Measurements from ENCODE around the gene ARID1B.
A peak's percentile ranks its signal among the peaks of the same experiment; 100 is the strongest.
"Not testable (repeated sequence)": the region's sequence is repeated elsewhere in the genome, so short reads cannot be mapped to it uniquely, and the experiment has no call there.

The ARID1B gene

GRCh38 chr6:157024745-157025144 lies 247.6 kb downstream of the ARID1B start:
- DNase-seq (ENCODE audit: low read depth) = no peak

GRCh38 chr6:157025437-157025836 lies 248.3 kb downstream of the ARID1B start:
- DNase-seq (ENCODE audit: low read depth) = no peak

- DNase-seq (ENCODE audit: low read depth) = no peak
These were observed 253.0 kb downstream of the ARID1B start for GRCh38 chr6:157029980-157030690.

DNA sequence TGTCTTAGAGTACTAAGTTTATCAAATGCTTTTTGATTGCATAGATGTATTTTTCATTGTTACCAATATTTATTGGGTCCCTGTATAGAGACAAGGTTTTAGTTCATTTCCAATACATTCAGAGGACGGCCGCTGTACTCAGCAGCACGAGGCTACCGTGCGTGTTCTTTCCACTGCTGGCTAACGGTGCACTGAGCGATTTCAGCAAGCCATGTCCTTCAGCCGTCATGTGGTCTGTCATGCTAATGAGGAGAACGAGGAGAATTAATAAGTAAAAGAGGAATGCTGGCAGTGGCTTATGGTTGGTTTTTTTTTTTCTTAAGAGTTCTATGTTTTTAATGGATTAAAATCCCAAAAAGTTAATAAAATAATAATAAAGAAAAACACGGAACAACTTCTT lies 253.6 kb downstream of the ARID1B start:
- no peak for DNase-seq (ENCODE audit: low read depth)

DNA sequence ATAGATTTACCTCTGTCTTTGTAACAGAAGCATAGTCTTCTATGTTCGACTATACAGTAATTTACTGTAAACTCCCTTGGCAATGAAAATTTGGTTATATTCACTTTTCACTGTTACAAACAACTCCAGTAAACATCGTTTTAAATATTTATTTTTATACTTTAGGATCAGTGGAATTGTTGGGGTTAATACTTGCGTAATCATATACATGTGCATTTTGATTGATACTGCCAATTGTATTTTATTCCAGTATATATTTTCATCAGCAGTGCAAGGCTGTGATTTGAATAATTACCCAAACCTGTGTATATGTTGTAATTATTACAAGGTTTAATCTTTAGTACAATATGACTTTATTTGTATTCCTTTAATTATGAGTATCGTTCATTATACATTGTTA lies 255.7 kb downstream of the ARID1B start:
- no peak for DNase-seq (ENCODE audit: low read depth)

DNA sequence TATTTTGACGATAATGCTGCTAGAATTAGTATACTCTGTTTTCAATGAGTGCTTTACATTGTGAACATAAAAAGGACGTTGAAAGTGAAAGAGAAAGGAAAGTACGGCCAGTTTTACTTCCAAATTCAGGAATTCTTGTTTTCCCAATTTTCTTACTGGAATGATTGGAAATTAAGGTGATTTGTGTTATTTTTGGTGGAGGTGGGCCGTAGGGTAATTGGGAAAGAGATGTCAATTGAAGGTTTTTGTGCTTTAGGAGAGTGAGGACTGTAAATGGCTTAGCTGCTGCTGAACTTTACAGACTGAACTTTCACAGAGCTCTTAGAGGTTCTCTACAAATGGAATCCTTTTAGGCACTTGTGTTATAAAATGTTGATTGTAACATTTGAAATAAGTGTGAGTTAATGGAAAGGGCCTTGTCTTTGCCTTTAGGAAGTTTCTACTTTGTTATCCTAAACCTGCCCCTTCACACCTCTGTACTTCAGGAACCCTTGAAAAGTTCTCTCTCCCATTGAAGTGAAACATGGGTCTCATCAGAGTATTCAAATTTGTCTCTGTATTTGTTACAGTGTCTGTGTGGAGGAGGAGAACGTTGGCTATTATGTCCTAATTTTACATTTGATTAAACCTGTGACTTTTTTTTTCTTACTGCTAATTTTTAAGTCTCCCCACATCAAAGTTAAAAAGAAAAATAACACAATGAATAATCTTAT lies 256.4 kb downstream of the ARID1B start:
- no peak for DNase-seq (ENCODE audit: low read depth)

- DNase-seq (ENCODE audit: low read depth) = no peak
These were observed 257.5 kb downstream of the ARID1B start for GRCh38 chr6:157034436-157035230.

GRCh38 chr6:157035546-157035945 lies 258.4 kb downstream of the ARID1B start:
- no peak for DNase-seq (ENCODE audit: low read depth)

- DNase-seq (ENCODE audit: low read depth) = peak; percentile 43
These were observed 259.1 kb downstream of the ARID1B start for GRCh38 chr6:157036245-157036711.

DNA sequence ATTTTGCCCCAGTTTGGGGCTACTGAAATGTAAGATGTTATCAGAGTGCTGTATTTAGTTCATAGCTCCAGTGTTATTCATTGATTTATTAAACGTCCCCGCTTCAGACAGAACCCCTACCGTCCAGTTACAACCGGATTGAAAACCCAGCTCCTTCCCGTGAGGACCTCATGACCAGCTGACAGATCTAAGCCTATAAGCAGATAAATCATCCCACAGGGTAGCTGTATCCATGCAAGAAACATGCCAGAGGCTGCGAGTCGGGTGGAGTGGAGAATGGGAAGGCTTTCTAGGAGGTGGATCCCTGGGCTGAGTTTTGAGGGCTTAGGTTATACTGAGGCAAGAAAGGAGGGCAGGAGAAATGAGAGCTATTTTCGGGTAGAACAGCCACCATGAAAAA lies 260.0 kb downstream of the ARID1B start:
- DNase-seq (ENCODE audit: low read depth) = no peak

- DNase-seq (ENCODE audit: low read depth) = no peak
These were observed 261.4 kb downstream of the ARID1B start for GRCh38 chr6:157038610-157039009.

- DNase-seq (ENCODE audit: low read depth) = not testable (repeated sequence)
These were observed 262.5 kb downstream of the ARID1B start for GRCh38 chr6:157039639-157040038.

DNA sequence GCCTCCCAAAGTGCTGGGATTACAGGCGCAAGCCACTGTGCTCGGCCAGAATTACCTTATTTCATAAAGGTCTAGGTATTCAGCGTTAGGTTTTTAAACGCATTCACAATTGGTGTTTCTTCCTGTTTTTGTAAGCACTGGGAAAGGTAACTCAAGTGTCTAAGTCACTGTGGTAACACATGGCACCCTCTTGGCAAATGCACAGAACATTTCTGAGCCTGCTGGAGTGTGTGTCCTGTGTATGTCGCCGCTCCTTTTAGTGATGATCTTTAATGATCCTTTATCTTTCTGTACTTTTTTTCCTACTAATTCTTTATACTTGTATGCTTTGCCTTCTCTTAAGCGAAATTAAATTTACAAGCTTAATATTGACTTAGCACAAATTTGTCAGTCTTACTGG lies 263.0 kb downstream of the ARID1B start:
- DNase-seq (ENCODE audit: low read depth) = no peak

DNA sequence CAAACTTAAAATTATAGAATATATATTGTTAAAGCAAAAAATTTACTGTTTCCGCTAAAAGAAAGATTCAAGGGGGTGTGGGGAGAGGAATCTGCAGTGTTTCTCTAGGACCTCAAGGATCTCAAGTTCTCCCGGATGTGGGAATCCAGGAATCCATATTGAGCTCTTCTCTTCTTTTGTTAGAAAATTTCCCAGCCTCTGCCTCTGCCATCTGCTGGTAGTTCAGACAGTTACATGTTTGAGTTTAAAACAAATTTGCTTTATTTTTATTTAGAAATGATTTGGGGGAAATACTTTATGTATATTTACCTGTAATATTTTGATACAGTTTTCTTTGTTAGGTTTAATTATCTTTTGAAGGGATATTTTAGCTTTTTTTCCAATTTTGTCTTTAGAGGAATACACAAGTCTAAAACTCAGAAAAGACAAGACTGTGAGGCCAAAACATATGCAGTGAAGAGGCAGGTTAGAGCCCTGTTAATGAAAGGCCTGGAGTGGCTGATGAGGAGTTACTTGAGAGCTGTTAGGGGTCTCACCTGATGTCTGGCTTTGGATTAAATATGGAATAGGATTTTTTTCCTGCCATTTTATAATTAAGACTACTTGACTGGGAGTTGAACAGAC lies 268.8 kb downstream of the ARID1B start:
- peak; percentile 49 for DNase-seq (ENCODE audit: low read depth)

- no peak for DNase-seq (ENCODE audit: low read depth)
These were observed 269.6 kb downstream of the ARID1B start for GRCh38 chr6:157046776-157047175.

DNA sequence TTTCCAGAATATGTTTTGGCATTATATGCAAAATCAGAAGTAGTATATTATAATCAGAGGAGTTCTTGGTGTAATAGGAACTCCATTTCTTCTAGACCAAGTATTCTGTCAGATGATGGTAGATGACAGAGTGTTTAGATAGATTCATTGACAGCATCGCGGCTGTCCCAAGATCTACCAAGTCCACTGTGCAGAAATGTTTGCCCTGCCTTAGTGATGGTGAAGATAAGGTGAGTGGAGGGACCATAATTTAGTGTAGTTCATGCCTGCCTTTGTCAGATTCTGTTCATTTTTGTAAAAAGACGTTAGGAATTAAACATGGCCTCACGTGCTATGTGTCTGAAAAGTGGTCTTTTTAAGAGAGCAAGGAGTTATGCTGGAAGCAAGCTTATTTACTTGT lies 270.1 kb downstream of the ARID1B start:
- DNase-seq (ENCODE audit: low read depth) = no peak

DNA sequence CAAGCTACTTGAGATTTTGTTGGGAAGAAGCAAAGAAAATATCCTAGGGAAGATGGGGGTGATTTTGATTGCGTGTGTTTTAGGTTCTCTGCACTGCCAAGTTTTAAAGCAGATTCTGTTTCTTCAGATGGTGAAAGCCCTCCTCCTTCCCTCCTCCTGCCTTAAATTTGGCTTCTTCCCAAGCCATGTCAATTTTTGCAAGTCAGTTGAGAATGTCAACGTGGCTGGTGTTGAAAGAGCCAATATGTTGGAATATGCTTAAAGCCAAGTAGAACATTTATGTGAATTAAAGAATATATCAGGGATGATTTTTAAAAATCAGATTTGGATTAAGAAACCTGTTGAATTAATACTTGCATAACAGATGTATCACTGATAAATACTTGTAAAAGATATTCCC lies 270.8 kb downstream of the ARID1B start:
- DNase-seq (ENCODE audit: low read depth) = peak; percentile 48

GRCh38 chr6:157049133-157049532 lies 272.0 kb downstream of the ARID1B start:
- no peak for DNase-seq (ENCODE audit: low read depth)

DNA sequence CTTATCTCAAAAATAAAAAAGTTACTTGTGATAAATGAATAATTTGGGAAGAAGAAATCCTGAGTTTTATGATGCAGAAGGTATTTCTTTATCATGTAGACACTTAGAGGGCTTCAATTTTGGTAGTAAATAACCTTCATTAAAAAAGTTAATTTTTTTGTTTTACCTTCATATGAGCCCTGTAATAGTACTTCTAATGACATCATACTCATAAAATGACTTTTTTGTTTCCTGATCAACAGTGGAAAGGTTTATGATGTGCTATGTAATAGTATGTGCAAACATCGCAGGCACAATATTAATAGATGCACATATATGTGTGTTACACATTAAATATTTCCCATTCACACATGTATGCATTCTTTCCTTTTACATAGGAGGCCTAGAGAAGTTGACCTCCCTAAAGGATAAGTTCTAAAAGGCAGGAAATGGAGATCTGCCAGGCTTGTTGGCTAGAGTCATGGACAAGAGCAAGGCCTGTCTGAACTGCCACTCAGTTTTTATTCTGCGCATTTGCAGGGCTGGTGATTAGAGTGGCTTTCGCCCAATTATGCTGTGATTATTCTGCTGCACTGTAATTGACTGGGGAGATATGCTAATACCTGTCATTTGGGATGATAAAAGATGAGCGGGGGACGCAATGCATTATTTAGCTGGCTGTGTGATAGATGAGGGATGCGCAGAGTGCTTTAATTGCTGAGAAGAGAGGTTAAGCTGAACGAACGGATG lies 273.5 kb downstream of the ARID1B start:
- no peak for DNase-seq (ENCODE audit: low read depth)

- no peak for DNase-seq (ENCODE audit: low read depth)
These were observed 277.4 kb downstream of the ARID1B start for GRCh38 chr6:157054531-157054979.

GRCh38 chr6:157055863-157056262 lies 278.7 kb downstream of the ARID1B start:
- DNase-seq (ENCODE audit: low read depth) = no peak

DNA sequence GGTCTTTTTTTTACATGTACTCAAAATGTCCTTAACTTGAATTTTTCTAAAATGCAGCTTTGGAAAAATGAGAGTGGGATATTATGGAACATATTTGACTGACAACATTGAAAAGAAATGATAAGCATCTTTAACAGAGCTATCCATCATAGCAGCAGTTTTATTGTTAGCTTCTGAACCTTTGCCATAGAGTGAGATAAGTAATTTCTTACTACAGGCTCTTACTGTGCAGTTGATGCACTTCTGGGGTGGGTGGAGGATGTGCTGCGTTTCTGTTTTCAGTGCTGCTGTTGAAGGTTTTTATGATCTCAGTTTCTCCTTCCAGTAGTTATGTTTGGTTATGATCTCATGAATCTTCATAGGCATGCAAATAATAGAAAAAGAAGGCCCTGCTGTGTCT lies 279.1 kb downstream of the ARID1B start:
- DNase-seq (ENCODE audit: low read depth) = no peak
